ENCODE data around the gene MYO1F.

The MYO1F gene

GRCh38 chr19:8489561-8490394 is 87.5 kb downstream of the MYO1F start:
- DNase-seq: no peak

DNA sequence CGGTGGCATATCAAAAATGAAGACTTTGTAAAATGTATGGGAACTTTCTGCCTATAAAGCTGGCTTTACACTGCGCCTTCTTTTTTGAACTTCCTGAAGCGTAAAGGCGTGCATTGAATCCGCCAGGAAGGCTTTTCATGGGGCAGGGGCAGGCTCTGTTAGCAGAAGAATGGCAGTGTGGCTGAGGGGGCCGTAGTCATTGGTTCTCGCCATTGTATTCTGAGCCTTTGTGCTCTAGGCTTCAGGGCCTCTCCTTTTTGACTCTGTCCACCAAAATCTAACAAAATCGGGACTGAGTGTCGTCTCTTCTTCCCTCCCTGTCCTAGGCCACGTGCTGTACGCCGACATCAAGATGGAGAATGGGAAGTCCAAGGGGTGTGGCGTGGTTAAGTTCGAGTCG is 88.9 kb downstream of the MYO1F start:
- DNase-seq: no peak

DNA sequence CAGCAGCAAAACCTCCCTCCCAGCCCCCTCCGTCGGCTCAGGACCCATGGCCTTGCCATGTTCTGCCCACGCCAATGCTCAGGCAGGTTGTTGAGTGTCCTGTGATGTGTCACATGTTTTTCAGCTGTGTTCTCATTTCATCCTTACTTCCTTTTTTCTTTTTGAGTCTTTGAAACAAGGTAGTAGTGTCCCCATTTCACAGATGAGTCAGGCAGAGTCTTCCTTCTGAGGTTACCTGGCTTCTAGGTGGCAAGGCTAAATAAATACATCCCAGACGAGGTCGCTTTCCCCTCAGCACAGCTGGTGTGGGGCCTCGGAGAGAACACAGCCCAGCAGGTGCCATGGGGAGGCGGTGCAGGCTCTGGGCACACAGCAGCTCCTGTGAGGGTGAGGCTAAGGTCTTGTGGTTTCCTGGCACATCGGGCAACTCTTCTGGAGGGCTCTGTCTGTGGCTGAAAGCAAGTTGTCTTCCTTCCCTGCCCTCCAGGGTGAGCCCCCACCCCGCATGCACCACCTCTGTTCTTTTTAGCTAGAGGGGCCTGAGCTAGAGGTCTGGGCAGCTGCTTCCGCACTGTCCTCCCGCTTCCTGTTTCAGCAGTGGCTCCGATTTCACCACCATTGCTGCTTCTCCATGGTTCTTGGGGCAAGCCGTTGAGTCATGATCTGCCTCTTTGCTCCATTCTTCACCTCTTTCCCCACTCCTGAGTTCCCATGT is 89.9 kb downstream of the MYO1F start:
- no peak for DNase-seq

DNA sequence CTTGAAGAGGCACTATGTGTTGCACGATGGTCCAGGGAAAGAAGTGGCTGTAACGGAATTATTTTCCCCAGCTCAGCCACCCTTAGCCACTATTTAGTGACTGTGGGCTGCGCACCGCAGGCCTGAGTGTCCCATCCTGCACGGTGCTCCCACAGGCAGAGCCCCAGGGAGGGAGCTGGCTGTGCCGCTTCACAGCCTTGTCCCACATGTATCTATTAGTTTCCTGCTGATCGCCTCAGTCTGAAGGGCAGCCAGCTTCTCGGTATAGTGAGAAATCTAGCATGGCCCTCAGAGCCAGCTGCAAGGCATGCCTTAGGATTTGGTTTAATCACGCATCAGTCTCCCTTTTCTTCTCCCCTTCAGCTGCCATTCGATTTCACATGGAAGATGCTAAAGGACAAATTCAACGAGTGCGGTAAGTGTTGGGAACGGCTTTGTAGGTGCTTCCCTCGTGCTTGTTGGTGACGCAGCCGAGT is 90.5 kb downstream of the MYO1F start:
- no peak for DNase-seq

GRCh38 chr19:8485561-8486371 is 91.5 kb downstream of the MYO1F start:
- no peak for DNase-seq

- DNase-seq: no peak
Measured at GRCh38 chr19:8484331-8484894, 92.8 kb downstream of the MYO1F start.

DNA sequence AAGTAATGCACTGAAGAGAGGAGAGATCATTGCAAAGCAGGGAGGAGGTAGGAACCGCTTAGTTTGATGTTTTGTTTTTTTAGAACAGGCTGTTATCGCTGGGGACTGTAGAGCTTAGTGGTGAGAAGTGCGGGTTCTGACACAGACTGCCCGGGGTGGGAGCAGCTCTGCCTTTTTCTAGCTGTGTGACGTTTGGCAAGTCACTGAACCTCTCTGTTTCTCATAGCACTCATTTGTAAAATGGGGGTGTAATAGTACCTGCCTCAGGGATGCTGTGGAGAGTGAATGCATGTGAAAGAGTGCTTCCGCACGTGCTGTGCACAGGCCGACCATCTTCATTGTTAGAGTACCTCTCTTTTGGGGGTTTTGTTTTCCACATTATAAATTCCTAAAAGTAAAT is 94.1 kb downstream of the MYO1F start:
- no peak for DNase-seq

- no peak for DNase-seq
Measured at GRCh38 chr19:8482696-8483095, 94.5 kb downstream of the MYO1F start.

GRCh38 chr19:8481616-8482015 is 95.6 kb downstream of the MYO1F start:
- DNase-seq: no peak

DNA sequence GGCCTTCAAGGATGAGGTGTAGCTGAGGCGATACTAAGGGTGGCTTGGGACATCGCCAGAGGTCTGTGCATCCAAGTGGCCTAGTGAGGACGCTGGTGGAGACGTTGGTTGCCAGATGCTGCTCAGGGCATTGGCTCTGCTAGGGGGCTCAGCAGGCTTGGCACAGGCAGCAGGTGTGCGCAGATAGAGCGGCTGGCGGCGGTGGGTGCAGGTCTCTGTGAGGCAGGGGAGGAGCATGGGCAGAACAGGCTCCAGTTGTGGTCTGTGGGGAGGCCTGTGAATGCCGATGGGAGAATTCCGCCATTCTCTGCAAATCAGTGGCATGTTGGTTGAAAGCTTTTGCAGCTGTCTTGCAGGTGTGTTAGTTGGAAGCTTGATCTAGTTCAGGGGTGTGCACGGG is 96.0 kb downstream of the MYO1F start:
- no peak for DNase-seq

- DNase-seq: no peak
Measured at GRCh38 chr19:8478598-8478997, 98.6 kb downstream of the MYO1F start.

GRCh38 chr19:8477889-8478288 is 99.4 kb downstream of the MYO1F start:
- no peak for DNase-seq

DNA sequence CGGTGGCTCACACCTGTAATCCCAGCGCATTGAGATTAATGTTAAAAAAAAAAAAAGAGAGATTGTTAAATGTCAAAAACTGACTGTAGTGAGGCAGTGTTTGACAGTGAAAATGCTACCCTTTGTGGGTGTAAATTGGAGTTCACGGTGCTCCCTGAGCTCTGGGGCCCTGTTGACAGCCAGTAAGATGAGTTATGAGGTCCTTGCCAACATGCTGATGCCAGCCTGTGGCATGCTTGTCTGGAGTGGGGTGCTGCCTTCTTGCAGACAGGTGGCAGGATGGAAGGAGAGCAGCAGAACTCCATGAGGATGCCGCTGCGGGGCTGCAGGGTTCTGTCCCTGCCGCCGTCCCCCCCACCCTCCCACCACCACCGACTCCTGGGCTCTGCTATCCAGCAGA is 100.7 kb downstream of the MYO1F start:
- DNase-seq: no peak

GRCh38 chr19:8475005-8475404 is 102.2 kb downstream of the MYO1F start:
- DNase-seq: no peak

DNA sequence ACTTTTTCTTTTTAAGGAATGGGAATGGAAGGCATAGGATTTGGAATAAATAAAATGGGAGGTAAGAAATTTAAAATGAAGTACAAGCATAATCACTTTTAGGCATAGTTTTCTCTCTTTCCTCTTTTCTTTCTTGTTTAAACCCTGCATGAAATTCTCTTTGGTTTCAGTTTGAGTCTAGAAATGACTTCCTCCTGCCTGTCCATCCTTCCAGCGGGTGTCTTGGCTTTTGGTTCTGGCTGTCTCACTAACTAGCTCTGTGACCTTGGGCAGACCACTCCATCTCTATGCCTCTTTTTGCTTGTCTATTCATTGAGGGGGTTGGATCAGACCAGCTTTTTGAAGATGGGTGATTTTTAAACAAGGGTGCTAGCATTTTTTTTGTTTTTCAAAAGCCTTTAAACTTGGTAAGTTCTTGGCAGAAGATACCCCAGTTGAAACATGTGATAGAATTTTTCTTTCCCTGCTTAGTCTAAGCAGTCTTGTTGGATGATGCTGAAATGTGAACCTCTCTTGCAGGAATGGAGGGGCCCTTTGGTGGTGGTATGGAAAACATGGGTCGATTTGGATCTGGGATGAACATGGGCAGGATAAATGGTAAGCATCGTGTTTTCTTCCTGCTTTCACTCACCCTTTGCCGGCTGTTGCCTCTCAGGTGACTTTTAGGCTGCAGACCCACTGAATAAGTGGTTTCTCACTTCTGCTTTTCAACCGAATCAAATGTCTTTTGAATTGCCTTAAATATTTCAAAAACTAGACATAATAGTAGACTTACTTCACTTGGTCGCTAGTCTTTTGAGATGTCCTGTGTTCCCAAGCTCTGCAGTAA is 103.4 kb downstream of the MYO1F start:
- no peak for DNase-seq
